ENCODE data around the gene DAGLB.

GRCh38 chr7:6494365-6494764 lies 46.6 kb upstream of the DAGLB start:
- no peak for TF ChIP-seq EZH2 (IDR thresholded peaks at IDR 0.05; ENCODE audit: insufficient read depth, poor library complexity, severe bottlenecking)
- no peak for TF ChIP-seq EZH2phosphoT487 (IDR thresholded peaks at IDR 0.05; ENCODE audit: insufficient read depth, low read depth)

All from GM23248 (cell line).